Ramos (cell line): ENCODE results near the gene HMGB1.

Source experiments
- in situ Hi-C: fragments of 300-500 bp; cut with MboI; formaldehyde crosslinking; loops from one replicate; pipeline ENCODE4 v1.14.3; 2022; ENCODE audit warnings: low sequenced_read_pairs; ENCODE audit not compliant: unreplicated experiment

HMGB1 gene

DNA sequence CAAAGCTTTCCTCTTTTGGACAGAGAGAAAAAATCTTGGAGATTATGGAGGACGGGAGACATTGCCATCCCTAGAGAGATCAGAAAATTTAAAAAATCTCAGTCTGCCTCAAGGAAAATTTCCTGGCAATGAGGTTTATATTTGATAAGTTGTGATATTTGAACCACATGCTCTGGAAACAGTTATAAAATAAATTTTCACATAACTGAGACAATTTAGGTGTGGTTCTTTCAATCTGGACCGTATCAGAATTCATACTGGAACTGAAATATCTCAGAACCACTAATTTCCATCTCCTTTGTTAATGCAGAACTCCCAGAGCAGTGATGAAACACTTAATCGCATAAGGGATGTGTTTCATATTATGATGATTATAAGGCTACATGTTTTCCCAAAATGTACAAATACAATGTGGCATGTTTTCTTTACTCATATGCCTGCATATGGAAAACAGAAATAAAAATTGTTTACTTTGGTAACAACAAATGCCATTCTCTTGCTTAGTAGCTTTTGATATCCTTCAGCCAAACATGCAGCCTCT lies 29.8 kb downstream of the HMGB1 start:
- in situ Hi-C loops = no loop called here

DNA sequence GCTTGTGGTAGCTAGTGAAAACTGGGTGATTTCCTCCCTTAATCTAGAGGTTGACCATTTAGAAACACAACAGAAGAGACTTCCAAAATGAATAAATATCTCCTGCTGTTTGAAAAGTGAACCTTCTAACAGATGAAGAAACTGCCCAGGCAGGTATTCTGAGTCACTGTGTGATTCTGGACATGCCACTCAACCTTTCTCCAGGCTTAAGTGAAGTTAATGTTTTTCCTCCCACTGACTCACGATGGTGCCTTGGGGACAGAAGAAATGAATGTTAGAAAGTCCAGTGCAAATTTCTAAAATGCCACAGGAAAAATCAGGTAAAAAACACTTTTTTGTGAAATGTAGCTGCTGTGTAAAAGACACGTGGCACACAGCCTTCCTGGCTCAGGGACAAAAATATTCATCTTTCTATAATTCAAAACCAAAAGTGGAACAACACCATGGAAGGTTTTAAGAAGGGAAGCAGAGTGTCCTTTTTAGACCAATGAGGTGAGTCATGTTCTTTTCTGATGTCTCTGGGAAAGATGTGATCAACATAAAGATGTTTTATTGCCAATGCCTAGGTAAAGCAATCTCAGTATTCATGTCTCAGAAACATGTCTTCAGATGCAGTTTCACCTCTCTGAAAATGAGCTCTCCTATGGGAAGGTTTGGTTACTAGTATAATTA lies 34.3 kb downstream of the HMGB1 start:
- in situ Hi-C loops = no loop called here

DNA sequence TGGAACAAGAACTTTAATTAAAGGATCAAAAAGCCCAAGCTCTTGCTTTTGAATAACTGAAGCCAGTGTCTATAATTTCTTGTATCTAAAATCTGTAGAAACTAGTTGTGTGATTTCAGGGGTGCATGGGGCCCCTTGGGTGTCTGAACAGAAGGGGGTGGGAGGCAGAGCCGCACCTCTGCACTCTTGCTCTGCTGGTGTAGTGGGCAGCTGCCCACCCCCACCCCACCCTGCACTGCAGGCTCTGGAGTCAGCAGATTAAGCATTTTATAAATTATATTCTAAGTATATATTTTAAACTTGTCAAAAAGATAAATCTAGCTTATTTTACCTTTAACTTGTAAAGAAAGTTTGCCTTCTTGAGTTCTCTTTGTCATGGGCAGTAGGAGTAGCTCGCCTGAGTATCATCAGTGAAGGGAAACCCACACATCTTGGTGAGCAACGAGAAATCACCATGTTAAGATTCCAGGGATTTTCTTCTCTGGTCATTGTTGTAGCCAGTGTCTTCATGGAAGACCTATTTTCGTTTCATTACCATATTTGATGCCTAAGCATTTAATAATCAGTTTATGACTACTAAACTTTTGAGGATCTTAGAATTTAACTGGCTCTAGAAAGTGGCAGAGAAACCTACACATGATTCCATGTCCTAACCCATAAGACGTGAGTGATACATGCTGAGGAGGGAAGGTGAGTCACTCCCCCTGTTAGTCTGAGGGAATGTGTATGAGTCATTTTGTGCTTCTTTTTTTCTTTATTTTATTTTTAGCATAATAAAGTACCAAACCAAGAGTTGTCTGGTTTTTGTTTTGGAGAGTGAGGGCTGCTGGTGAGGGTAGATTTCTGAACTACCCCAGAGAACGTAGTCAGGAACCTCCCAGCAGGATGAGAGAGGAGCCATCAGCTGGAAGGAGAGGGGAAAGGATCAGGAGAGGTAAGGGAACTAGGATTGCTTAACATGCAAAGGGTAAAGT lies 35.7 kb downstream of the HMGB1 start:
- in situ Hi-C loops = no loop called here

DNA sequence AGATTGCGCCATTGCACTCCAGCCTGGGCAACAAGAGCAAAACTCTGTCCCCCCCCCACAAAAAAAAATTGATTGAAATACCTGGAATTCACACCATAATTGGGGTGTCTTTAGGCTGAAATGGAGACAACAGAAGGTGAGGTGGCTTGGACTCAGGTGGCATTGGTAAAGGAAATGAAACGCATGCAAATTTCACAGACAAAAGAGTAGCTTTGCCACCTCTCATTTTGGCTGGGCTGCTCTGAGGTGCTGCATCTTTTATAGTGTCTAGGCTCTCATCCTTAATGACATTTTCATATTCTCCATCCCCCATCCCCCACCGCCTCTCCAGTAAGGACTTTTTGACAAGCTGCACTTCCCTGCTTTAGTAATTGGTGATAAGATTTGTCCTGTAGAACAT lies 36.5 kb downstream of the HMGB1 start:
- in situ Hi-C loops = no loop called here

DNA sequence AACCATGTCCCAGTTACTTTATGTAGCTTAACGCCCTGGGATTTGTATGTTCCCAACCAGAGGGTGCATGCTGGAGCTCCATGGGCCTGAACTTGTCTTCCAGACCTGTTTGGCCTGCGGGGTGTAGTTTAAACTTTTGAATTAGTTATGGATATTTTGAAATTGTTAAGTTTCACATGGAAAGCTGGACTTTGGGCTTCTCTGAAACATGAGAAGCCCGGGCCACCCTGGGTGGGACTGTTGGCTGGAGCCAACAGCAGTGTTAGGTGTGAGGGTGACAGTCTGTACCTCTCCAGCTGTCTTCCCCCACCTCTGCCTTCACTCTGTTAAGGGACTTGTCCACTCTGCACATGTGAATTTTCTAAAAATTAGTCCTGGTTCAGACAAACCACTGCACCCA lies 41.8 kb downstream of the HMGB1 start:
- in situ Hi-C loops = no loop called here

DNA sequence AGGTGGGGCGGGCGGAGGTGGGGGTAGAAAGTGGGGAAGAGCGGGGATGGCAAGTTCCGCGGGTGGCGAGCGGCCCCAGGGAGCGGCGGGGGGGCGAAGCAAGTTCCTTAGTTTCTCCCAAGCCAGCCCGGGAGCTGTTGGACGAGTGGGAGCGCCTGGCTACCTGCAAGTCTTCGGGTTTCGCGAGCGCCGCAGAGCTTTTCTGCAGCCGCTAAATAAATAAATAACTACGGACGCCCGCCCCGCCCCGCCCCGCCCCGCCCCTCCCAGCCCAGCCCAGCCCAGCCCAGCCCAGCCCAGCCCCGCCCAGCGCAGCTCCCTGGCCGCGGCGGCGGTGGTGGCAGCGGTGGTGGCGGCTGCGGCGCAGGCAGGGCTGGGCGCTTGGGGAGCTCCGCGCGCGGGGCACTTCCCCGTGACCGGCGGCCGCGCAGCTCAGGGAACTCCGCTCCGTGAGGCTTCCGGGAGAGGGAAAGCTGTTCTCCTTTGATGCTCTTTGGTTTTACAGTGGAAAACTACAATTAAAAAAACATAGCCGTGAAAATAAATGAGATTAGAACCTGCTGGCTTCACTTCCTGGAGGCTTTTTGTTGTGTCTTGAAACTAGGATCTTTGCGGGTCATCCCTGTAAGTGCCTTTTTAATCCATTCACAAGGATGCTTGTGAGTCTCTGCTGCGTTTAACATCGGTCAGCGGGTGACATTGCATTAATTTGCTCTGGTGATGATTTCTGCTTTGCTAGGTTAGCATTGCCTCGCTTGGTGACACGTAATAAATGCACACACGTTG lies 43.5 kb downstream of the HMGB1 start, which contains the start of gene UBE2L5:
Gene UBE2L5 (plus strand): TSS at position 440 of the 786 bp plus-strand sequence. CDS start 5,498 bp downstream, outside the sequence.
- in situ Hi-C loops = no loop called here

DNA sequence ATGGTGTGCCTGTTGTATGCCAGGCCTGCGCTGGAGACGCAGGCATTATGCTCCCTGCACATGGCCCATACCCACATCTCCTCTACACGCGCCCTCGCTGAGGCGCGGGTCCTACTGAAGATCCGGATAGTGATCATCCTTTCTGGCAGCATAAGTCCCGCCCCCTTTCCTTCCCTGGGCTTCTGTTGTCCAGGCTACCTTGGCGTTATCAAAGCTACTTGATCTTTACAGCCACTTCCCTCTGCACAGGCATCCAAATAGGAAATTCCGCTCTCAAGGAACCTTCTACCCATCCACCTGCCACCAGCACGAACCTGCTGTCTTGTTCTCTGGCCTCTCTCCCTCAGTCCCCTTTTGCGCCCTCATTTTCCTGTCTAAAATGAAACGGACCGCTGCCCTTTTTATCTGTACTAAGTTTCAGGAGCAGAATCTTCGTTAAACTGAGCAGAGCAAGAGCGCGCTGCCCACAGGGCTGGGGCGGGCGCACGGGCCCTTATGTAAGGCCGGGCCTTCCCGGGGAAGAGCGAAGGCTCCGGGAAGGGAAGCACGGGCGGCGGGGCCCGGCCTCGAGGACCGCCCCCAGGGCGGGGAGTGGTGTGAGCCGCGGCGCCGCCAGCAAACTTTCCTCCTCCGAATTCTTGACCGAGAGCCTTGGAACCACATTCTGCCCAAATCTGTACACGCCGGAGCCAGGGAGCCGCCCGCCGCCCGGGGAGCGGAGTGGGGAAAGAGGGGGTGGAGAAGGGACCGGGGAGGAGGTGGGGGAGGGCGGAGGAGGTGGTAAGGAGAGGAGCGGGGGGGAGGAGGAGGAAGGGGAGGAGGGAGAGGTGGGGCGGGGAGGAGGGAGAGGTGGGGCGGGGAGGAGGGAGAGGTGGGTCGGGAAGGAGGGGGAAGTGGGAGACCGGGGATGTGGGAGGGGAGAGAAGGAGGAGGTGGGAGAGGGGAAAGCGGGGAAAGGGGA lies 44.4 kb downstream of the HMGB1 start:
- in situ Hi-C loops = no loop called here

DNA sequence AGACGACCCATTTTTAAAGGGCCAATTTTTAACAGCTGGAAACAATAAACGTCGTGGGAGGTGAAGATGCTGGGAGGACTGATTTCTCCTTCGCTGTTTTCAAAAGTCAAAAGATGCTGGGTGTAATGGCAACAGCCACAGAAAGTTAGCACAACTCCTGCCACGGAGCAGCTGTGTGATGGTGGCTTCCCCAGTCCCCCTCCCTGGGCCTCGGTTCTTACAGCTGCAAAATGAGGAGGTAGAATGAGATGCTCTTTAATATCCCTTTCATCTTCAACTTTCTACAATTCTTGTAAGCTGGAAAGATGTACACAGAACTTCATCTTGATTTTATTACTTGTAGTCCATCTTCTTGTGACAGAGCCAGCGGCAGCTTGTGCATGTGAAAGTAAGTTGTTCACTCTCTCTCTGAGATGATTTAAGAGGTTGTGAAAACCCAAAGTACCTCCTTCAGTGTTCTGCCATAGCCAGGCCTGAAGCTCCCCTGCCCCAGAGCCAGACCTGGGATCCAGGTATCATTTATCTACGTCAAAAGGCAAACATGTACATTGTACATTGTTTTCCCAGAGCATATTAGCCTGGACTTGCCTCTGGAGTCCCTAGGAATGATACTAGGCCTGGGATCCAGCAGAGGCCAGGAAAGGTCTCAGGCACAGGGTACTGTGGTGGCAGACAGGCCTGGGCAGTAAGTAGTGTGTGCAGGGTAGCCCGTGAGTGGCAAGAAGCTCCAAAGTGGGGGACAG lies 46.8 kb downstream of the HMGB1 start:
- in situ Hi-C loops = no loop called here

DNA sequence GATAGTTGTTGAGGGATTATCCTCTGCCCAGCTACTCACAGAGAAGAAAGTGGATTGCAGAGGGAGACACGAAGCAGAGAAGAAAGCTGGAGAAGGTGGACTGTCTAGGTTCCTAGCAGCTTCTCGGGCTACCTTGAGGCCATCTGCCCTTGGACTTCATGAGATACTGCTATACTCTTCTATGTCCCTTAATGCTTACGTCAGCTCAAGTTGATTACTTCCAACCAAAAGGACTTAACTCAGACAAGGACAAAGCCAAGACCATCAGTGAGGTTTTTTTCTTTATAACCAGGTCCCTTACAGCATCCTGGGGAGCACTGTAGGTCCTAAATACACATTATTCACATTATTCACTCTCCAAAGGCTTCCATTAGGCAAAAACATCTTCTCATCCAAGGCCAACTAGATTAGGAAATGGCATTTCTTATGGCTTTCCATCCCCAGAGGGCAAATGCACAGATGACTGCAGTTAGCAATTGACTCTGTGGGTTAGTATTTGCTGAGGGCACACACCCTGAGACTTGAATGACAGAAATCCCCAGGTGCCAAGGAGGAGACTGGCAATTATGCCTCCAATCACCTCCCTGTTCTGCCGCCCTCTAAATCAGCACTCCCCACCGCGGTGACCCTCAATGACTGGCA lies 47.5 kb downstream of the HMGB1 start:
- in situ Hi-C loops = no loop called here

DNA sequence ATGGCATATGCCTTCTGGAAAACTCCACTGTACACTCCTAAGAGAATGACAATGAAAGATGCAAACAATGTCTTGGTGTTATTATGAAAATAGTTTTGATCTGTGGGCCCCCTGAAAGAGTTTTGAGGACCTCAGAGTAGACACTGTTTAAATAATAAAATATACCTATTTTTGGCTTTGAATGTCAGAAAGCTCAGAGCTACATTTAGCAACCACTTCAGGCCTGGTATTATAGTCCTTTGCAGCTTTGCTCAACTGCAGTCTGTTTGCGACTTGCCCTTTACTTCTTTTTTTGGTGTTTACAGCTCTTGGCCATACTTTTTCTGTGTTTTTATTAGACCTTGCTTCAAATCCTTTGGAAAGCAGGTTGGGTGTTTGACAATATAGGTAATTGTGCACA lies 49.3 kb downstream of the HMGB1 start:
- in situ Hi-C loops = no loop called here

DNA sequence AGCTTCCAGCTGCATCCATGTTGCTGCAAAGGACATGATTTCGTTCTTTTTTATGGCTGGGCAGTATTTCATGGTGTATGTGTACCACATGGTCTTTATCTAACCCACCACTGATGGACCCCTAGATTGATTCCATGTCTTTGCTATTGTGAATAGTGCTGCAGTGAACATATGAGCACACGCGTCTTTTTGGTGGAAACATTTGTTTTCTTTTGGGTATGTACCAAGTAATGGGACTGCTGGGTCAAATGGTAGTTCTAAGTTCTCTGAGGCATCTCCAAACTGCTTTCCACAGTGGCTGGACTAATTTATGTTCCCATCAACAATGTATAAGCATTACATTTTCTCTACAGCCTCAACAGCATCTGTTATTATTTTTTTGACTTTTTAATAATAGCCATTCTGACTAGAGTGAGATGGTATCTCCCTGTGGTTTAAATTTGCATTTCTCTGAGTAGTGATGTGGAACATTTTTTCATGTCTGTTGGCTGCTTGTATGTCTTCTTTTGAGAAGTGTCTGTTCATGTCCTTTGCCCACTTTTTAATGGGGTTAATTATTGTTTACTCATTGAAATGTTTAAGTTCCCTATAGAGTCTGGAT lies 50.2 kb downstream of the HMGB1 start:
- in situ Hi-C loops = no loop called here

DNA sequence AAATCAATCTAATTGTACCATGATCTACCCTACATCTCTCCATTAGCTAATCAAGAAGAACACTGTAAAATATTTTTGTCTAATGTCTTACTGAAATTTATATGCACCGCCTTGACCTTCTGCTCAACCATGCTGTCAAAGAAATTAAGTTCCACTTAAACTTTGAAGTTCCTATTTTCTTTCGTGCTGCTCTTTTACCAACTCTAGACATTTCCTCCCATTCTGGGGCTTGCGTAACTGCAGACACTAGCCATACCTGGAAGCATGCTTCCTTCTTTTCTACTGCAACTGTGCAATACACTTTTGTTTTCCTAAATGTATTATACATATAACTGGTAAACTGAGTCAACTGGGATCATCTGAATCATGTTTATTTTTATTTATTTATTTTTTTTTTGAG lies 51.9 kb downstream of the HMGB1 start:
- in situ Hi-C loops = no loop called here

DNA sequence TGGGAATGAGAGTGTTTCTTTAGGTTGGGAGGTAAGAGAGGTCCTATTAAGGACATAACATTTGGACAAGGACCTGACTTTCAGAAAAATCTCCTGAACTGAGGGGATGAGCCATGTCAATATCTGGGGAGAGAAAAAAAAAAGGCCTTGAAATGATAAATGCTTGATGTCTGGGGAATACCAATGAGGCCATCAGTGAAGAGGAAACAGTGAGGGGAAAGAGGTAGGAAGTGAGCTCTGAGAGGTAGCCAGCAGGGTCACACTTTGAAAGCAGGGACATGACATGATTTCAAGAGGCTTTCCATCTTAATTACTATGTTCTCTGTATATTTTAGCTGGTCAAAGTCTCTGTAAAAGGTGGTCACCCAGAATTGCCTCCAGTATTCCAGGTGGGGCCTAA lies 53.4 kb downstream of the HMGB1 start:
- in situ Hi-C loops = no loop called here

DNA sequence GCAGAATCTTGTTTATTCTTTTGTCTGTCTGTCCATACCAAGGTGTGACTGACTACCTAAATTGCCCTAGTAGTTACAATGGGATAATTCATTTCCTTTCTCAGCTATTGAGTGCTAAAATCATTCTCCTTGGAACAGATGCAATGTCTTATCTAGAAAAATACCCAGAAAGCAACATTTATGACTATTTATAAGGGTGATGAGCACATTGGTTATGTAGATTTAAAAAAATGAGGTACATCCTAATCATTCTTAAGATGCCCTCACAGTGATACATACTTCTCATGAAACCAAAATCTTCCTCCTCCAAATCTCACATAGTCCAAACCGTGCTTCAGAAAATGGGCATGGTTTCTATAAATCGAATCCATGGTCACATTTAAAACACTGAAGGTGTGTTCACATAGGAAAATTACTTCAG lies 55.0 kb downstream of the HMGB1 start:
- in situ Hi-C loops = no loop called here

DNA sequence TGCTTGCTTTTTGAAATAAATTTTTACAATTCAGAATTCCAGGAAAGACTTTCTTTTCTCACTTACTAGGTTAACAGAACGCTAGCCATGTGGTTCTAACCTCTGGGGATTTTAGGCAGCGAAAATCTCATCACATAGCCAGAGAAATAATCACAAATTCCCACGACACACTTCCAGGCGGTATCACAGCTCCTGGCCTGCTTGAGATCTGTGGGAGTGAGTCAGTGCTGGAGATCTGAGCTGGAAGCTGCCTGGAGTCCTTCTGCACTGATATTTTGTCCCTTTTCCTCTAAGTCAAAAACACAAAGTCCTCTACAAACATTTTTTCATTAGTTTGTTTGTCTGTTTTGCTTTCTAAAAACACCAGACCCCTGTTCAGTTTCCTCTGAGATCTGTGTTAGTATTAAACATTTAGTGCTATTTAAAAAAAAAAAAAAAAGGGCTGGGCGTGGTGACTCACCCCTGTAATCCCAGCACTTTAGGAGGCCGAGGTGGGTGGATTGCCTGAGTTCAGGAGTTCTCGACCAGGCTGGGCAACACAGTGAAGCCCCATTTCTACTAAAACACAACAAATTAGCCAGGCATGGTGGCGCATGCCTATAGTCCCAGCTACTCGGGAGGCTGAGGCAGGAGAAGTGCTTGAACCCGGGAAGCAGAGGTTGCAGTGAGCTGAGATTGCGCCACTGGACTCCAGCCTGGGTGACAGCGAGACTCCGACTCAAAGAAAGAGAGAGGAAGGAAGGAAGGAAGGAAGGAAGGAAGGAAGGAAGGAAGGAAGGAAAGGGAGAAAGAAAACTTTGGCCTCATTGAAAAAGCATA lies 55.6 kb downstream of the HMGB1 start:
- in situ Hi-C loops = no loop called here

DNA sequence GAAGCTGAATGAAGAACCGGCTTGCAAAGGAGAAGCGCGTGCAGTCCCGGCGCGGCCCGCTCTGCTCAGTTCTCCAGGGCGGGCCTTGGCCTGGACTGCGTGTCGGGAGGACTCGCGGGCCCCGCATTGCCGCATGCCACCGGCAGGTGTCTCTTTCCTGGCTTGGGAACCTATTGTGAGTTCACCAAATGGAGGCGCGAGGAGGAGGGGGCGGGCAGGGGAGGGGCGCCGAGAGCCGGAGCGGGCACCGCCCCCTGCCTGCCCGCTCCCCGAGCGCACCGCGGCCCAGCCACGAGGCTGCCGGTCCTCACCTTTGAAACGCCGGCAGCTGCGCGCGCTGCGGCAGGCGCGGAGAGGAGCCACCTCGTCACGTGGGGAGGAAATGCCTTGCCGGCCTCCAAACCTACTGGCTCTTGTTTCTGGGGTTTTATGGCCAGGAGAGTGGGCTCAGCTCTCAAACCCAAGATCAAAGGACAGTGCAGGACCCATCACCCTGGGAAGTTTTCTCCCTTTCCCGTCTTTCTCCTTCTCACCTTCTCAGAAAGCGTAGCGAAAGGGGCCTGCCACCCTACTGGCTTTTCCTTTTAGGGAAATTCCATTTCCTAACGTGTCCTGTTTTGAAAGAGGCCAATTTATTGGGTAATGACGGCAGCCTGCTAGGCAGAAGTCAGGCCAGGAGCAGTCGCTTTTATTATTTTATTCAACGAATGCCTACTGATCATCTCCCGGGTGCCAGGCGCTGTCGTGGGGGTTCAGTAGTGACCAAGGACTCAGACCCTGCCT lies 57.2 kb downstream of the HMGB1 start:
- in situ Hi-C loops = no loop called here
